H9 (cell line): ENCODE data around the gene SARS1. TPM values are rescaled to one million over a fixed set of nuclear protein-coding genes. Genes with fewer than 3 reads are reported as not detected.

ENCODE experiments used
- DNase-seq: peaks from one replicate; pipeline ENCODE4 v3.0.0-alpha.2; 2017
- H2AFZ ChIP-seq: one replicate; pipeline ENCODE4 v1.6.1; 2013; ENCODE audit warnings: mild to moderate bottlenecking, low read length, control low read depth, moderate library complexity
- H2AK5ac ChIP-seq: 2 replicates; pipeline ENCODE4 v1.6.1; 2013; ENCODE audit warnings: low read length, control low read depth, mixed read lengths; ENCODE audit not compliant: insufficient read length
- H2BK120ac ChIP-seq: one replicate; pipeline ENCODE4 v1.6.1; 2013; ENCODE audit warnings: low read depth, mild to moderate bottlenecking, low read length, control low read depth, inconsistent platforms; ENCODE audit not compliant: poor library complexity, severe bottlenecking
- H2BK12ac ChIP-seq: 2 replicates; pipeline ENCODE4 v1.6.1; 2013; ENCODE audit warnings: low read length, control low read depth, mixed read lengths, low read depth; ENCODE audit not compliant: insufficient read length
- H2BK15ac ChIP-seq: 2 replicates; pipeline ENCODE4 v1.6.1; 2013; ENCODE audit warnings: low read depth, low read length, control low read depth
- H2BK20ac ChIP-seq: one replicate; pipeline ENCODE4 v1.6.1; 2013; ENCODE audit warnings: low read depth, mild to moderate bottlenecking, low read length, control low read depth, inconsistent platforms; ENCODE audit not compliant: poor library complexity, severe bottlenecking
- H2BK5ac ChIP-seq: 2 replicates; pipeline ENCODE4 v1.6.1; 2013; ENCODE audit warnings: low read length, control low read depth, mixed read lengths; ENCODE audit not compliant: insufficient read length
- H3K14ac ChIP-seq: 2 replicates; pipeline ENCODE4 v1.6.1; 2013; ENCODE audit warnings: low read length, control low read depth; ENCODE audit not compliant: insufficient read depth
- H3K18ac ChIP-seq: 2 replicates; pipeline ENCODE4 v1.6.1; 2013; ENCODE audit warnings: low read depth, mild to moderate bottlenecking, mixed read lengths, low read length, control low read depth; ENCODE audit not compliant: insufficient read length
- H3K23ac ChIP-seq: 2 replicates; pipeline ENCODE4 v1.6.1; 2013; ENCODE audit warnings: low read length, control low read depth, mixed read lengths, low read depth; ENCODE audit not compliant: insufficient read length
- H3K23me2 ChIP-seq: 2 replicates; pipeline ENCODE4 v1.6.1; 2013; ENCODE audit warnings: low read depth, mild to moderate bottlenecking, mixed read lengths, low read length, control low read depth; ENCODE audit not compliant: insufficient read length, poor library complexity, severe bottlenecking
- H3K27ac ChIP-seq: 2 replicates; pipeline ENCODE4 v1.5.1; 2013; ENCODE audit warnings: low read length, control low read depth, mixed read lengths, low read depth; ENCODE audit not compliant: insufficient read length
- H3K27me3 ChIP-seq: 2 replicates; pipeline ENCODE4 v1.6.1; 2013; ENCODE audit warnings: low read length, control low read depth, inconsistent platforms; ENCODE audit not compliant: insufficient read depth
- H3K4ac ChIP-seq: 2 replicates; pipeline ENCODE4 v1.6.1; 2013; ENCODE audit warnings: low read depth, mild to moderate bottlenecking, control low read depth, inconsistent platforms, low read length, moderate library complexity
- H3K4me1 ChIP-seq: 2 replicates; pipeline ENCODE4 v1.6.1; 2013; ENCODE audit warnings: low read length, control low read depth, inconsistent platforms; ENCODE audit not compliant: insufficient read depth
- H3K4me2 ChIP-seq: 2 replicates; pipeline ENCODE4 v1.6.1; 2013; ENCODE audit warnings: low read length, control low read depth, mixed read lengths; ENCODE audit not compliant: insufficient read length, insufficient read depth
- H3K56ac ChIP-seq: 2 replicates; pipeline ENCODE4 v1.6.1; 2013; ENCODE audit warnings: low read depth, mild to moderate bottlenecking, mixed read lengths, low read length, control low read depth; ENCODE audit not compliant: insufficient read length
- H3K79me1 ChIP-seq: 2 replicates; pipeline ENCODE4 v1.6.1; 2013; ENCODE audit warnings: low read depth, mild to moderate bottlenecking, moderate library complexity, low read length, control low read depth, inconsistent platforms; ENCODE audit not compliant: insufficient read depth, poor library complexity, severe bottlenecking
- H3K79me2 ChIP-seq: 2 replicates; pipeline ENCODE4 v1.6.1; 2013; ENCODE audit warnings: low read length, control low read depth, inconsistent platforms; ENCODE audit not compliant: insufficient read depth
- H3K9ac ChIP-seq: 2 replicates; pipeline ENCODE4 v1.6.1; 2013; ENCODE audit warnings: low read length, control low read depth, mixed read lengths; ENCODE audit not compliant: insufficient read length; ENCODE audit errors: extremely low read depth
- H3K9me3 ChIP-seq: one replicate; pipeline ENCODE4 v1.6.1; 2013; ENCODE audit warnings: low read depth, low read length, inconsistent platforms; ENCODE audit not compliant: control insufficient read depth
- H3T11ph ChIP-seq: one replicate; pipeline ENCODE4 v1.6.1; 2013; ENCODE audit warnings: mild to moderate bottlenecking, low read length, control low read depth, inconsistent platforms
- H4K20me1 ChIP-seq: one replicate; pipeline ENCODE4 v1.6.1; 2013; ENCODE audit not compliant: control insufficient read depth, insufficient read length, insufficient read depth
- H4K5ac ChIP-seq: 2 replicates; pipeline ENCODE4 v1.6.1; 2013; ENCODE audit warnings: low read depth, mild to moderate bottlenecking, mixed read lengths, low read length, control low read depth; ENCODE audit not compliant: insufficient read length
- H4K8ac ChIP-seq: replicated peaks from 2 replicates; pipeline ENCODE4 v1.6.1; 2013; ENCODE audit warnings: low read length, control low read depth, mixed read lengths, low read depth; ENCODE audit not compliant: insufficient read length
- H4K91ac ChIP-seq: 2 replicates; pipeline ENCODE4 v1.6.1; 2013; ENCODE audit warnings: low read depth, mild to moderate bottlenecking, moderate library complexity, mixed read lengths, low read length, control low read depth; ENCODE audit not compliant: insufficient read length
- H3K27ac Mint-ChIP-seq, 3 experiments: 2 replicates in 2 of 3; 3 replicates in 1 of 3; pipeline ENCODE4 v1.8.0; 2020 to 2021; ENCODE audit warnings: mixed read lengths in 3 of 3, mild to moderate bottlenecking in 1 of 3, moderate library complexity in 1 of 3
- H3K27me3 Mint-ChIP-seq: 2 replicates; pipeline ENCODE4 v1.8.0; 2021; ENCODE audit warnings: low read depth, mild to moderate bottlenecking, moderate library complexity, mixed read lengths
- H3K36me3 Mint-ChIP-seq, 3 experiments: 2 replicates in 2 of 3; 3 replicates in 1 of 3; pipeline ENCODE4 v1.8.0; 2020 to 2021; ENCODE audit warnings: low read depth in 3 of 3, mixed read lengths in 3 of 3; ENCODE audit not compliant: insufficient read depth in 1 of 3
- H3K4me1 Mint-ChIP-seq, 2 experiments: 2 replicates each; pipeline ENCODE4 v1.8.0; 2020; ENCODE audit warnings: mixed read lengths in 2 of 2
- H3K4me3 Mint-ChIP-seq, 2 experiments: 2 replicates in 1 of 2; 3 replicates in 1 of 2; pipeline ENCODE4 v1.8.0; 2020 to 2021; ENCODE audit warnings: mild to moderate bottlenecking in 2 of 2, mixed read lengths in 2 of 2, moderate library complexity in 1 of 2
- H3K9me3 Mint-ChIP-seq, 2 experiments: 2 replicates in 1 of 2; 3 replicates in 1 of 2; pipeline ENCODE4 v1.8.0; 2020; ENCODE audit warnings: mild to moderate bottlenecking in 2 of 2, mixed read lengths in 2 of 2, moderate library complexity in 1 of 2
- WGBS: extraction: QIAGEN DNeasy Blood & Tissue Kit; methylation state at CpG from one replicate; pipeline ENCODE4 v1.1.7; 2013; ENCODE audit warnings: missing lambda C conversion rate, low lambda C conversion rate, mixed read lengths; ENCODE audit not compliant: insufficient read length; ENCODE audit errors: extremely low coverage; 5-methylcytosine and 5-hydroxymethylcytosine counted together
- total RNA-seq: library from RNA; stranded (reverse); gene quantifications from 2 replicates; pipeline ENCODE4 v1.2.1, GENCODE V29; 2021
- TF ChIP-seq, protein P1 (sequence below): fragments of 200-600 bp; sonication (generic); conservative IDR thresholded peaks from 3 replicates; pipeline ENCODE4 v1.8.0; 2021; ENCODE audit warnings: antibody characterized with exemption, mild to moderate bottlenecking

Gene SARS1
- total RNA-seq, 1 experiment from 2014 or later: 139 TPM

DNA sequence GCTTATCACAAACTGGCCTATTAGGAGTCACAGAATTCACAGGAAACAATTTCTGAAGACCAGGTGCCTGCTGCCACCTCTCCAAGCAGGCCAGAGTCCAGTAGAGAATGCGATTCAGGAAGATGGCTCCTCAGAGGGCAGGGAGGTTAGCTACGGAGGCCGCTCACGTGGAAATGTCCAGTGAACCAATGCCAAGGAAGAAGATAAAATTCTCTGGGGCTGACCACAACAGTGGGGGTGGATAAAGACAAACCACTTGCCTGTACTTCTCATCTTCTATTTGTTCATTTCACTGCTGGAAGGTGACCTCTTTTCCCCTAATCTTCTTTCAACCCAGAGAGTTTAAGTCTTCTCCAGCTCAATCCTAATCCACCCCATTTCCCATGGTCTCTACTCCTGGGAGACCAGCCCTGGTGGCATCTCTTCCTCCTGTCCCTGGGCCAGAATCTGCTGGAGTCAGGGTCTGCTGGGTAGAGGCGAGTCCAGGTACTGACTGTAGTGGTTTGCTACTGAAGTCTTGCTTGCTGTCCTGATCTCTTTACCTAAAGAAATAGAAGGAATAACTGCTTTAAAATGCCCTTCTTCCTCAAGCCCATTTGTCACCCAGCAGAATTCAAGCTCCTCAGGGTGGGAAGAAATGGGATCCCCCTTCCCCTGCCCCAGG lies 66.0 kb downstream of the SARS1 start:
- Mint-ChIP-seq H3K4me1 (peaks cover 40 to 49% of the 10 kb centered on the region in 2 experiments), H3K27me3 (no peaks in the 10 kb centered on the region), H3K9me3 (no peaks in the 10 kb centered on the region; a peak in 1 of 5 replicates), H3K27ac (peak overlapping the region in 2 of 3 experiments; percentile 39 to 77; a peak in 3 of 7 replicates), H3K4me3 (no peak overlapping the region; a peak in 1 of 5 replicates), H3K36me3 (peaks cover 18 to 35% (median 30%) of the 10 kb centered on the region in 3 experiments)
- Histone ChIP-seq H3K9ac (no peak overlapping the region), H3K4me1 (peaks cover 3% of the 10 kb centered on the region; the same call in 1 of the 2 replicates), H2AK5ac (no peak overlapping the region), H3K14ac (no peak overlapping the region), H2AFZ (no peak overlapping the region), H4K8ac (no peak overlapping the region), H3K9me3 (no peaks in the 10 kb centered on the region), H4K91ac (no peak overlapping the region), H3K4me2 (no peak overlapping the region), H3K56ac (no peak overlapping the region), H3K79me1 (peaks cover 5% of the 10 kb centered on the region), H3T11ph (no peak overlapping the region), H2BK15ac (no peak overlapping the region), H2BK20ac (no peak overlapping the region), H2BK5ac (no peak overlapping the region), H3K18ac (no peak overlapping the region), H3K23ac (no peak overlapping the region), H2BK120ac (no peak overlapping the region), H3K27me3 (no peaks in the 10 kb centered on the region), H4K5ac (no peak overlapping the region), H3K4ac (no peak overlapping the region), H3K79me2 (peaks cover 2% of the 10 kb centered on the region; the same call in 1 of the 2 replicates), H4K20me1 (no peaks in the 10 kb centered on the region), H2BK12ac (no peak overlapping the region), H3K23me2 (peaks cover 13% of the 10 kb centered on the region), H3K27ac (no peak overlapping the region)
- TF ChIP-seq, protein P1, sequence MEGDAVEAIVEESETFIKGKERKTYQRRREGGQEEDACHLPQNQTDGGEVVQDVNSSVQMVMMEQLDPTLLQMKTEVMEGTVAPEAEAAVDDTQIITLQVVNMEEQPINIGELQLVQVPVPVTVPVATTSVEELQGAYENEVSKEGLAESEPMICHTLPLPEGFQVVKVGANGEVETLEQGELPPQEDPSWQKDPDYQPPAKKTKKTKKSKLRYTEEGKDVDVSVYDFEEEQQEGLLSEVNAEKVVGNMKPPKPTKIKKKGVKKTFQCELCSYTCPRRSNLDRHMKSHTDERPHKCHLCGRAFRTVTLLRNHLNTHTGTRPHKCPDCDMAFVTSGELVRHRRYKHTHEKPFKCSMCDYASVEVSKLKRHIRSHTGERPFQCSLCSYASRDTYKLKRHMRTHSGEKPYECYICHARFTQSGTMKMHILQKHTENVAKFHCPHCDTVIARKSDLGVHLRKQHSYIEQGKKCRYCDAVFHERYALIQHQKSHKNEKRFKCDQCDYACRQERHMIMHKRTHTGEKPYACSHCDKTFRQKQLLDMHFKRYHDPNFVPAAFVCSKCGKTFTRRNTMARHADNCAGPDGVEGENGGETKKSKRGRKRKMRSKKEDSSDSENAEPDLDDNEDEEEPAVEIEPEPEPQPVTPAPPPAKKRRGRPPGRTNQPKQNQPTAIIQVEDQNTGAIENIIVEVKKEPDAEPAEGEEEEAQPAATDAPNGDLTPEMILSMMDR: no peak
- DNase-seq: no peak
- WGBS: no CpG with 5 or more reads among the region's 5 CpGs
